ENCODE measurements around the gene GDPD4. TPM values are rescaled to one million over a fixed set of nuclear protein-coding genes. Genes with fewer than 3 reads are reported as not detected.

Gene GDPD4
- total and polyA plus RNA-seq, 2 of the 4 experiments (the other 2 are of a cell fraction) = not detected

- TF ChIP-seq NFE2L2 (IDR thresholded peaks at IDR 0.05; ENCODE audit: low read depth, low read length) = no peak
These were observed 106.3 kb downstream of the GDPD4 start (continued) for GRCh38 chr11:77195071-77195755.

- H3K4ac ChIP-seq (ENCODE audit: low read depth, low read length) = no peak overlapping the region
- ATAC-seq (ENCODE audit: low read depth) (no peak), DNase-seq (no peak)
- ChIA-PET CTCF (interaction anchor here (1.0 to 1.1 kb wide), 3 partner anchors 68 to 354 kb away, joined by 3 to 5 read pairs (median 3); no protein-coding TSS in a partner anchor), POLR2A (ENCODE audit: unreplicated experiment) (no interaction called here)
- H4K20me1 ChIP-seq (ENCODE audit: insufficient read depth, low read length) = no peaks in the 10 kb centered on the region
- no peaks in the 10 kb centered on the region for H3K4me1 ChIP-seq (ENCODE audit: control insufficient read depth, insufficient read depth, low read length)
- in situ Hi-C loops (cut with MboI; ENCODE audit: low sequenced_read_pairs) (no loop called here), dilution Hi-C loops (cut with HindIII; ENCODE audit: low sequenced_read_pairs, unreplicated experiment) (no loop called here), intact Hi-C loops (cut with micrococcal nuclease) (no loop called here)
- no peak overlapping the region for H2BK120ac ChIP-seq (ENCODE audit: low read depth, low read length)
- no peaks in the 10 kb centered on the region for H3K36me3 ChIP-seq (ENCODE audit: control insufficient read depth, insufficient read depth, low read length)
- H2AFZ ChIP-seq (replicated peaks; ENCODE audit: low read length, poor library complexity) = no peak overlapping the region
- H3K27ac ChIP-seq (ENCODE audit: insufficient read depth, low read length) = no peak overlapping the region
- H2BK15ac ChIP-seq (ENCODE audit: low read depth, low read length) = no peak overlapping the region
- no peak overlapping the region for H2AK5ac ChIP-seq (ENCODE audit: low read depth, low read length)
- no peak overlapping the region for H2BK20ac ChIP-seq (ENCODE audit: low read depth, low read length)
- H3K23ac ChIP-seq (ENCODE audit: low read depth, low read length) = no peak overlapping the region
- H3K14ac ChIP-seq (replicated peaks; ENCODE audit: low read depth, low read length) = no peak overlapping the region
- BruUV-seq (replicated peaks) = no TSS peak
- TF ChIP-seq RCOR1 (IDR thresholded peaks at IDR 0.05; ENCODE audit: insufficient replicate concordance, low read length) (no peak), NFE2L2 (IDR thresholded peaks at IDR 0.05; ENCODE audit: low read depth, low read length) (no peak), SMC3 (IDR thresholded peaks at IDR 0.05; ENCODE audit: low read depth, low read length) (no peak), CEBPB (IDR thresholded peaks at IDR 0.05; ENCODE audit: low read depth, low read length) (no peak), USF2 (IDR thresholded peaks at IDR 0.05; ENCODE audit: low read depth, low read length) (no peak), CHD1 (IDR thresholded peaks at IDR 0.05; ENCODE audit: low read depth, low read length) (no peak)
- 0 out of 2 replicates have a peak, but pooled peaks cover 2% of the 10 kb centered on the region for H3K9me1 ChIP-seq (ENCODE audit: insufficient read depth, low read length)
- no peak overlapping the region for H2AK9ac ChIP-seq (replicated peaks; ENCODE audit: low read depth, low read length, poor library complexity)
- H2BK5ac ChIP-seq (ENCODE audit: low read depth, low read length, poor library complexity, severe bottlenecking) = no peak overlapping the region
- H3K4me3 ChIP-seq (ENCODE audit: insufficient read depth, low read depth, low read length) = no peak overlapping the region
- no peak overlapping the region for H3K4me2 ChIP-seq (ENCODE audit: low read depth, low read length)
- H3K27me3 ChIP-seq (ENCODE audit: control insufficient read depth, insufficient read depth, low read length) = no peaks in the 10 kb centered on the region; the same call in 1 of the 2 replicates
- no peak overlapping the region for H3K9ac ChIP-seq (ENCODE audit: low read depth, low read length)
- H3K56ac ChIP-seq (ENCODE audit: extremely low read depth, insufficient read depth, low read length) = no peak overlapping the region
- WGBS, 2 experiments (ENCODE audit: extremely low coverage in 2 of 2, insufficient read length in 1 of 2) = 60% methylated on average over 1 of the region's 15 CpGs; no CpG with 5 or more reads in 1 of the 2 experiments
- H4K5ac ChIP-seq (ENCODE audit: low read depth, low read length) = no peak overlapping the region
- H3K18ac ChIP-seq (ENCODE audit: low read depth, low read length) = no peak overlapping the region
- no peaks in the 10 kb centered on the region for H3K79me1 ChIP-seq (ENCODE audit: low read depth in 1 of 2, low read length in 2 of 2)
- H4K91ac ChIP-seq (ENCODE audit: insufficient read depth, low read depth, low read length) = no peak overlapping the region
- no peak overlapping the region for H4K8ac ChIP-seq (ENCODE audit: low read depth in 2 of 2, low read length in 2 of 2)
- H3K9me3 ChIP-seq (ENCODE audit: control insufficient read depth, insufficient read depth, low read length) = no peaks in the 10 kb centered on the region
These were observed 107.3 kb downstream of the GDPD4 start for GRCh38 chr11:77193911-77194830.
